Heart left ventricle (tissue), 16 donors: ENCODE measurements around the gene PTTG1IP2. TPM values are rescaled to one million over a fixed set of nuclear protein-coding genes. Genes with fewer than 3 reads are reported as not detected.

Experiments
- ATAC-seq, 4 donors: fragments of 200-7000 bp; cut with Tn5 transposase; one replicate each; pipeline ENCODE4 v1.9.1; 2020 to 2022; ENCODE audit warnings: moderate library complexity in 4 of 4, mild to moderate bottlenecking in 3 of 4, moderate number of reproducible peaks in 1 of 4
- DNase-seq, 5 donors: peaks; one replicate each; pipeline ENCODE4 v3.0.0-alpha.2; 2020
- H3K27ac ChIP-seq, 12 donors: fragments of 200-600 bp; sonication (generic) in 4 of 12; one replicate each; pipeline versions ENCODE4 v1.5.0 to v1.8.0; 2016 to 2022; ENCODE audit warnings: mild to moderate bottlenecking in 2 of 12
- H3K27me3 ChIP-seq, 9 donors: fragments of 200-600 bp; sonication (generic) in 2 of 9; one replicate each; pipeline versions ENCODE4 v1.5.1 to v1.8.0; 2016 to 2022; ENCODE audit warnings: mild to moderate bottlenecking in 3 of 9
- H3K36me3 ChIP-seq, 9 donors: fragments of 200-600 bp; sonication (generic) in 2 of 9; one replicate each; pipeline versions ENCODE4 v1.5.0 to v1.8.0; 2018 to 2022; ENCODE audit warnings: mild to moderate bottlenecking in 2 of 9
- H3K4me1 ChIP-seq, 12 donors: fragments of 200-600 bp; sonication (generic) in 4 of 12; one replicate each; pipeline versions ENCODE4 v1.5.0 to v1.8.0; 2016 to 2022; ENCODE audit warnings: mild to moderate bottlenecking in 3 of 12
- H3K4me3 ChIP-seq, 12 donors: fragments of 200-600 bp; sonication (generic) in 4 of 12; one replicate each; pipeline versions ENCODE4 v1.5.0 to v1.8.0; 2017 to 2022; ENCODE audit warnings: mild to moderate bottlenecking in 9 of 12, moderate library complexity in 4 of 12
- H3K9me3 ChIP-seq, 12 donors: fragments of 200-600 bp; sonication (generic) in 4 of 12; one replicate each; pipeline versions ENCODE4 v1.5.0 to v1.8.0; 2016 to 2022; ENCODE audit warnings: mild to moderate bottlenecking in 1 of 12
- POLR2A ChIP-seq, 2 donors: fragments of 450-650 bp; IDR thresholded peaks; one replicate each; pipeline ENCODE4 v1.6.1; 2017; ENCODE audit warnings: antibody characterized with exemption in 2 of 2, mild to moderate bottlenecking in 2 of 2, moderate library complexity in 2 of 2
- WGBS, 4 donors: extraction: QIAGEN DNeasy Blood & Tissue Kit in 2 of 4; methylation state at CpG; one replicate each; pipeline versions ENCODE4 v1.1.5 to v1.1.7; 2013 to 2018; 5-methylcytosine and 5-hydroxymethylcytosine counted together
- intact Hi-C, 10 donors: fragments of 100-400 bp; cut with DNase I; formaldehyde crosslinking; loops; one replicate each; pipeline versions ENCODE4 v1.11.1 to v1.14.2; 2022
- long read RNA-seq, 3 donors: library from polyadenylated mRNA; unstranded; transcript quantifications; one replicate each; pipeline ENCODE4 v2.0.0, GENCODE V29; 2020 to 2021
- polyA plus RNA-seq, 2 donors: library from polyadenylated mRNA; stranded (reverse); fragments of 200-250 nt; gene quantifications; one replicate each; pipeline ENCODE4 v1.2.3, GENCODE V29; 2013
- total RNA-seq, 9 donors: library from RNA; depleted of rRNA in 2 of 9; stranded (reverse); fragments of >200 nt in 2 of 9; fragmentation: NEBNext Ultra II Directional in 3 of 9; extraction: Animal tissue kit (Norgen Biotek cat#: 25700) in 3 of 9; gene quantifications; one replicate each; pipeline versions ENCODE4 v1.1.0 to v1.2.4, GENCODE V29; 2016 to 2023
- TF ChIP-seq, protein P1 (sequence below), 12 donors: fragments of 200-600 bp; sonication (generic) in 4 of 12; IDR thresholded peaks; one replicate each; pipeline versions ENCODE4 v1.5.0 to v1.8.0; 2018 to 2022; ENCODE audit warnings: antibody characterized with exemption in 12 of 12, mild to moderate bottlenecking in 5 of 12
- donor health status: ischemic (EF 13 %, LVEDD 7.1; RV severe dilation, severe dysfunction).
- donor health status: healthy with polysubstance abuse.
- donor health status: DM: no; HTN: yes; CAD: no.
- donor health status: DM: no; HTN: no; CAD: no.
- donor health status: ischemic (EF 25% LVEDD 6.9; RV normal size, moderate dysfunction).
- donor health status: ischemic (EF 25% LVEDD 5.7; RV mildly dilated, moderate dysfunction).
- donor health status: healthy.
- donor health status: DM: yes; HTN: yes; CAD: no.
- donor health status: ischemic (EF 35%, LVEDD 5.7; RV mildly dilated, moderate dysfunction).
- donor health status: nonischemic (EF 11% LVEDD 7.7; RV severe dilation, severe dysfunction).
- donor health status: DM: yes; HTN: yes; CAD: no.
- donor health status: PGD.
- donor health status: ischemic (EF 29% LVEDD 5.4; RV normal size, mild dysfunction).
- donor health status: nonischemic (EF 23%, LVEDD 6.1; RV moderate dilation, normal function).

The PTTG1IP2 gene
- total RNA-seq (not detected), polyA plus RNA-seq (not detected)
- long read RNA-seq, donor 1 = 0 reads
- long read RNA-seq, donor 2 = 0 reads
- long read RNA-seq, donor 3 = 0 reads

DNA sequence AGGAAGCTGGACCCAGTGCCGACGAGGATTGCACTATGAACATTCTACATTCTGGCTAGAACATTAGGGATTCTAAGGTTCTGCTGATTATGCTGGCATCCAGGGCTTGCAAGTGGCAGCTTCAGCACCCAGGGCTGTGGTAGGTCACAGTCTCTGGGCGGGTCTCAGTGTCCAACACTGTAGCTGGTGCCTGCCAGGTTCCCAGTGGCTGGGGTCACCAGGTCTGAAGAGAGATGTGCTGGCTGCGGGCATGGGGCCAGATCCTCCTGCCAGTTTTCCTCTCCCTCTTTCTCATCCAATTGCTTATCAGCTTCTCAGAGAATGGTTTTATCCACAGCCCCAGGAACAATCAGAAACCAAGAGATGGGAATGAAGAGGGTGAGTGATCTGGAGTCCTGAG is at the start of gene PTTG1IP2:
PTTG1IP2 (plus strand) TSS at position 86 of the 400 bp plus-strand sequence; CDS start at position 234, 148 bp downstream.
- intact Hi-C loops = loop anchor here in 1 of 10 donors (2.0 kb wide), 1 partner anchor 103 kb away; no protein-coding TSS in a partner anchor
- DNase-seq = peak in 1 of 5 donors; percentile 59
- no peak for TF ChIP-seq POLR2A (IDR thresholded peaks at IDR 0.05)
- TF ChIP-seq, protein P1, sequence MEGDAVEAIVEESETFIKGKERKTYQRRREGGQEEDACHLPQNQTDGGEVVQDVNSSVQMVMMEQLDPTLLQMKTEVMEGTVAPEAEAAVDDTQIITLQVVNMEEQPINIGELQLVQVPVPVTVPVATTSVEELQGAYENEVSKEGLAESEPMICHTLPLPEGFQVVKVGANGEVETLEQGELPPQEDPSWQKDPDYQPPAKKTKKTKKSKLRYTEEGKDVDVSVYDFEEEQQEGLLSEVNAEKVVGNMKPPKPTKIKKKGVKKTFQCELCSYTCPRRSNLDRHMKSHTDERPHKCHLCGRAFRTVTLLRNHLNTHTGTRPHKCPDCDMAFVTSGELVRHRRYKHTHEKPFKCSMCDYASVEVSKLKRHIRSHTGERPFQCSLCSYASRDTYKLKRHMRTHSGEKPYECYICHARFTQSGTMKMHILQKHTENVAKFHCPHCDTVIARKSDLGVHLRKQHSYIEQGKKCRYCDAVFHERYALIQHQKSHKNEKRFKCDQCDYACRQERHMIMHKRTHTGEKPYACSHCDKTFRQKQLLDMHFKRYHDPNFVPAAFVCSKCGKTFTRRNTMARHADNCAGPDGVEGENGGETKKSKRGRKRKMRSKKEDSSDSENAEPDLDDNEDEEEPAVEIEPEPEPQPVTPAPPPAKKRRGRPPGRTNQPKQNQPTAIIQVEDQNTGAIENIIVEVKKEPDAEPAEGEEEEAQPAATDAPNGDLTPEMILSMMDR (IDR thresholded peaks at IDR 0.05) = no peak

DNA sequence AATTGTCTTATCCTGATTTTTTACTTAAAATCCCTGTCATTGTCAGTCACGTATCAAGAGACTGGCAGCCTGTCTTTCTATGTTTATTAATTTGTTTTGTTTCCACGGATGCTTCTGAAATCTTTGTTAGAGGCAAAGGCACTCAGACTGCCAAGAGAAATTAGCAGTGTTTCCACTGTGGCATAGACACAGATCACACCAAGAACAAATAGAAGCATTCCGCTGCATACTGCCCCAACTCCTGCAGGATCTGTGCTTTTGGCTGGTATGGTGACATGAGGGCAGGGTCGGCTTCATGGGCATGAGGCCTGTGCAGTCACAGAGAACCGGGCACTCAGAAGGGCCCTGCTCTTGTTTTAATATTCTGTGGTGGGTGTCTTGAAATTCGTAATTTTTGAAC is 47.8 kb upstream of the PTTG1IP2 start:
- no peak for TF ChIP-seq POLR2A (IDR thresholded peaks at IDR 0.05)
- TF ChIP-seq, protein P1 (IDR thresholded peaks at IDR 0.05) = no peak
- intact Hi-C loops = loop anchor here in 6 of 10 donors (10.0 kb wide), 4 partner anchors 107 to 177 kb away; partner anchors contain the start of gene CFAP69 (in 1 of the 6)
- H3K9me3 ChIP-seq = no peaks in the 10 kb centered on the region
- no peaks in the 10 kb centered on the region for H3K27me3 ChIP-seq
- H3K36me3 ChIP-seq = peaks cover 0 to 2% (median 0%) of the 10 kb centered on the region in 9 donors
- H3K4me1 ChIP-seq = peaks cover 0 to 14% (median 0%) of the 10 kb centered on the region in 12 donors
- ATAC-seq (peak; percentile 65 to 89 (median 84)), DNase-seq (no peak)
- H3K4me3 ChIP-seq = no peak overlapping the region
- WGBS, 4 donors = 57 to 67% (median 58%) methylated on average over 6 of the region's 6 CpGs
- peak overlapping the region in 6 of 12 donors; percentile 14 to 53 (median 30) for H3K27ac ChIP-seq

More for the DNA sequence above, at the start of gene PTTG1IP2:
- no peak for ATAC-seq
- H3K4me1 ChIP-seq = no peaks in the 10 kb centered on the region
- H3K4me3 ChIP-seq = no peak within 1 kb of the TSS
- WGBS, 4 donors = 82 to 93% (median 88%) methylated on average over 4 of the region's 4 CpGs
- no peaks in the 10 kb centered on the region for H3K36me3 ChIP-seq
- peaks cover 0 to 4% (median 0%) of the 10 kb centered on the region in 12 donors for H3K9me3 ChIP-seq
- no peak within 1 kb of the TSS for H3K27ac ChIP-seq
- no peaks in the 10 kb centered on the region for H3K27me3 ChIP-seq

DNA sequence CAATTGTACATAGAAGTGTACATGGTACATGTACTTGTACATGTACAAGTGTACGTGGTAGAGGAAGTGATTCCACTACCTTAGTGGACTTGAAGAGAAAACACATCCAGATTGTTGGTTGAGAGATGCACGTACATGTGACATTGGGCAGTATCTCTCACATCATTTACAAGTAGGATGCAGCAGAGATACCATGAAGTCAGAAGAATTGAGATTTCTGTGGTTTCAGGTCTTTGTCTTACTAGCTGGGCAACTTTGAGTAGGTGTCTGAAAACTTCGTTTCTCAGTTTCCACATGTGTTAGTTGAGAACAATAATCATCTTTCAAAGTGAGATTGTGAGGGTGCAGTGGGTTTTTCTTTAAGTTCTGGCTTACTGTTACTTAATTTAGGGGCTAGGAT is 44.7 kb upstream of the PTTG1IP2 start:
- intact Hi-C loops = loop anchor here in 9 of 10 donors (5.0 to 10.0 kb wide), 8 partner anchors 107 to 272 kb away; partner anchors contain the start of genes STEAP1 (in 4 of the 9) and CFAP69 (in 1 of the 9)
- Histone ChIP-seq H3K27ac (no peak overlapping the region), H3K4me3 (no peak overlapping the region), H3K9me3 (no peaks in the 10 kb centered on the region), H3K27me3 (no peaks in the 10 kb centered on the region), H3K4me1 (peaks cover 0 to 11% (median 0%) of the 10 kb centered on the region in 12 donors), H3K36me3 (no peaks in the 10 kb centered on the region)
- ATAC-seq = no peak
- WGBS, 4 donors = 88 to 92% (median 90%) methylated on average over 3 of the region's 3 CpGs
- no peak for DNase-seq
- TF ChIP-seq, protein P1 (IDR thresholded peaks at IDR 0.05) = no peak
- no peak for TF ChIP-seq POLR2A (IDR thresholded peaks at IDR 0.05)

DNA sequence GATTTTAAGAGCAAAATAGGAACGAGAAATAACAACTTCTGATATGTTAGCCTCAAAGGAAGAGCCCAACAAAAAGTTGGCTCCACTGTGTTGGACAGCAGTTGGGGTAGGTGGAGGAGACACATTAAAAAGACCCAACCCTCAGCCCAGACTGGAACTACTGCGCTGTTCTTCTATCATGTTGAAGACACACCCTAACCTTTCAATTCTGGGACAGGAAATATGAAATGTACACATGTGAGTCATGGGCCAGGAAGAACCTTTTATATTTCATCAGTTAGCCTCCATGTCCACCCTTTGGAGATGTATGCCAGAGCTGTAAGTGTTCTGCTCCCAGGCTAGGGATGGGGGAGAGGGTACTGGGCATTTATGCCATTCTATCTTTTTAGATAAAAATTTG is 44.1 kb upstream of the PTTG1IP2 start:
- Histone ChIP-seq H3K4me3 (no peak overlapping the region), H3K4me1 (peaks cover 0 to 11% (median 0%) of the 10 kb centered on the region in 12 donors), H3K9me3 (no peaks in the 10 kb centered on the region), H3K27me3 (no peaks in the 10 kb centered on the region), H3K27ac (no peak overlapping the region), H3K36me3 (no peaks in the 10 kb centered on the region)
- DNase-seq = no peak
- 0 to 90% (median 67%) methylated on average over 2 of the region's 2 CpGs for WGBS, 4 donors
- intact Hi-C loops = loop anchor here in 9 of 10 donors (5.0 to 10.0 kb wide), 8 partner anchors 108 to 273 kb away; partner anchors contain the start of genes STEAP1 (in 4 of the 9) and CFAP69 (in 1 of the 9)
- no peak for ATAC-seq
- TF ChIP-seq POLR2A (IDR thresholded peaks at IDR 0.05) = no peak
- TF ChIP-seq, protein P1 (IDR thresholded peaks at IDR 0.05) = no peak
